Stimulated activated CD4-positive, alpha-beta T cell treated with anti-CD3 and anti-CD28 coated beads, Interleukin-15, amount 100 ng/mL, for 1 hour (primary cell): ENCODE data around the gene MAGI1.
"Not testable (repeated sequence)": the region's sequence is repeated elsewhere in the genome, so short reads cannot be mapped to it uniquely, and the experiment has no call there.

Source experiments
- DNase-seq, 2 donors: peaks; one replicate each; pipeline ENCODE4 v3.0.0-alpha.2; 2020; ENCODE audit warnings: low read depth in 1 of 2, low spot score in 1 of 2

Gene MAGI1

GRCh38 chr3:65720989-65721737 is 317.6 kb downstream of the MAGI1 start:
- no peak for DNase-seq

GRCh38 chr3:65719639-65720038 is 319.1 kb downstream of the MAGI1 start:
- DNase-seq = not testable (repeated sequence)

- DNase-seq = no peak
Observed at GRCh38 chr3:65717676-65718346, 320.9 kb downstream of the MAGI1 start.

- no peak for DNase-seq
Observed at GRCh38 chr3:65716071-65716751, 322.5 kb downstream of the MAGI1 start.

- DNase-seq = no peak
Observed at GRCh38 chr3:65714134-65714533, 324.6 kb downstream of the MAGI1 start.

- DNase-seq = no peak
Observed at GRCh38 chr3:65713016-65713415, 325.7 kb downstream of the MAGI1 start.

- DNase-seq = no peak
Observed at GRCh38 chr3:65712140-65712539, 326.6 kb downstream of the MAGI1 start.

GRCh38 chr3:65706776-65707568 is 331.7 kb downstream of the MAGI1 start:
- no peak for DNase-seq

- no peak for DNase-seq
Observed at GRCh38 chr3:65706301-65706700, 332.4 kb downstream of the MAGI1 start.

GRCh38 chr3:65703820-65704219 is 334.9 kb downstream of the MAGI1 start:
- no peak for DNase-seq

GRCh38 chr3:65703026-65703425 is 335.7 kb downstream of the MAGI1 start:
- no peak for DNase-seq

GRCh38 chr3:65702202-65702601 is 336.5 kb downstream of the MAGI1 start:
- no peak for DNase-seq

GRCh38 chr3:65701516-65701915 is 337.2 kb downstream of the MAGI1 start:
- DNase-seq = no peak

- DNase-seq = no peak
Observed at GRCh38 chr3:65689436-65689835, 349.3 kb downstream of the MAGI1 start.

- no peak for DNase-seq
Observed at GRCh38 chr3:65687741-65688140, 351.0 kb downstream of the MAGI1 start.

GRCh38 chr3:65685621-65686235 is 353.0 kb downstream of the MAGI1 start:
- DNase-seq = no peak

GRCh38 chr3:65678516-65678915 is 360.2 kb downstream of the MAGI1 start:
- DNase-seq = no peak

GRCh38 chr3:65677486-65678010 is 361.2 kb downstream of the MAGI1 start:
- no peak for DNase-seq

GRCh38 chr3:65676580-65676979 is 362.1 kb downstream of the MAGI1 start:
- DNase-seq = no peak

GRCh38 chr3:65675011-65675410 is 363.7 kb downstream of the MAGI1 start:
- no peak for DNase-seq

GRCh38 chr3:65674226-65674625 is 364.5 kb downstream of the MAGI1 start:
- DNase-seq = no peak
